MCF 10A (cell line): Measurements from ENCODE around the gene NRL. TPM values are rescaled to one million over a fixed set of nuclear protein-coding genes. Genes with fewer than 3 reads are reported as not detected.

Experiments used
- BruUV-seq: library from RNA; stranded (reverse); fragments of 400-500 nt; replicated peaks from 2 replicates; lab custom pipeline; 2021; lab: Mats Ljungman, UMichigan
- CTCF ChIA-PET: fragments of 300-600 bp; sonication (Branson Sonifier 250); formaldehyde crosslinking; extraction: SDS; loops from one replicate; lab custom pipeline; 2021; ENCODE audit warnings: antibody characterized with exemption, inconsistent platforms; lab: Yijun Ruan, JAX
- POLR2A ChIA-PET: fragments of 300-600, 350-650 bp; sonication (Branson Sonifier 250); formaldehyde crosslinking; extraction: SDS; loops from one replicate; lab custom pipeline; 2020; ENCODE audit warnings: antibody characterized with exemption, inconsistent platforms; lab: Yijun Ruan, JAX
- DNase-seq: peaks from one replicate; pipeline ENCODE4 v3.0.0-alpha.2; 2018; ENCODE audit not compliant: unreplicated experiment
- H3K27ac Mint-ChIP-seq: one replicate; pipeline ENCODE4 v1.8.0; 2022; ENCODE audit warnings: mild to moderate bottlenecking, low read depth, mixed read lengths; ENCODE audit not compliant: unreplicated experiment
- H3K27me3 Mint-ChIP-seq: one replicate; pipeline ENCODE4 v1.8.0; 2022; ENCODE audit warnings: mixed read lengths; ENCODE audit not compliant: insufficient read depth, unreplicated experiment
- H3K36me3 Mint-ChIP-seq: one replicate; pipeline ENCODE4 v1.8.0; 2022; ENCODE audit warnings: mild to moderate bottlenecking, moderate library complexity, mixed read lengths; ENCODE audit not compliant: insufficient read depth, unreplicated experiment
- H3K4me1 Mint-ChIP-seq: one replicate; pipeline ENCODE4 v1.8.0; 2022; ENCODE audit warnings: mixed read lengths; ENCODE audit not compliant: insufficient read depth, unreplicated experiment
- H3K4me3 Mint-ChIP-seq: one replicate; pipeline ENCODE4 v1.8.0; 2022; ENCODE audit warnings: mild to moderate bottlenecking, moderate library complexity, mixed read lengths; ENCODE audit not compliant: unreplicated experiment
- H3K9me3 Mint-ChIP-seq: one replicate; pipeline ENCODE4 v1.8.0; 2022; ENCODE audit warnings: mixed read lengths; ENCODE audit not compliant: unreplicated experiment
- intact Hi-C: fragments of 100-400 bp; cut with micrococcal nuclease; formaldehyde crosslinking; loops from 2 replicates; pipeline ENCODE4 v1.14.1; 2022
- total RNA-seq: library from RNA; stranded (reverse); gene quantifications from 2 replicates; pipeline ENCODE4 v1.2.3, GENCODE V29; 2022
- TF ChIP-seq, protein P1 (sequence below): fragments of 200-600 bp; IDR thresholded peaks from one replicate; pipeline ENCODE4 v1.8.0; 2022; ENCODE audit warnings: antibody characterized with exemption, mild to moderate bottlenecking; ENCODE audit not compliant: unreplicated experiment

The NRL gene
- total RNA-seq, 1 experiment from 2014 or later = 2.1 TPM

DNA sequence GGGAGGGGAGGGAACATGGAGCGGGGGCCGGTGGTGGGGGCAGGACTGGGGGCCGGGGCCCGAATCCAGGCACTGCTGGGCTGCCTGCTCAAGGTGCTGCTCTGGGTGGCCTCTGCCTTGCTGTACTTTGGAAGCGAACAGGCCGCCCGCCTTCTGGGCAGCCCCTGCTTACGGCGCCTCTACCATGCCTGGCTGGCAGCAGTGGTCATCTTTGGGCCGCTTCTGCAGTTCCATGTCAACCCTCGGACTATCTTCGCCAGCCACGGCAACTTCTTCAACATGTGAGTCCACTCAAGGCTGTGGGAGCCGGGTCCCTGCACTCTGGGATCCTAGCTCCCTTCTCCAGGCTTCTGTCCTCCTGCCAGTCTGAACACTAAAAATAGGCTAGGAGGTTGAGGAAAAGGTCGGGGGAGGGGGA is 16.8 kb upstream of the NRL start:
- Mint-ChIP-seq H3K27ac (no peak overlapping the region), H3K27me3 (no peaks in the 10 kb centered on the region), H3K4me1 (peaks cover 26% of the 10 kb centered on the region), H3K36me3 (no peaks in the 10 kb centered on the region), H3K9me3 (no peaks in the 10 kb centered on the region), H3K4me3 (no peak overlapping the region)
- BruUV-seq = no TSS peak
- CTCF ChIA-PET = interaction anchor here (0.9 to 1.5 kb wide), 3 partner anchors 17 to 28 kb away, joined by 3 to 5 read pairs (median 4); partner anchors contain the start of gene DCAF11
- TF ChIP-seq, protein P1, sequence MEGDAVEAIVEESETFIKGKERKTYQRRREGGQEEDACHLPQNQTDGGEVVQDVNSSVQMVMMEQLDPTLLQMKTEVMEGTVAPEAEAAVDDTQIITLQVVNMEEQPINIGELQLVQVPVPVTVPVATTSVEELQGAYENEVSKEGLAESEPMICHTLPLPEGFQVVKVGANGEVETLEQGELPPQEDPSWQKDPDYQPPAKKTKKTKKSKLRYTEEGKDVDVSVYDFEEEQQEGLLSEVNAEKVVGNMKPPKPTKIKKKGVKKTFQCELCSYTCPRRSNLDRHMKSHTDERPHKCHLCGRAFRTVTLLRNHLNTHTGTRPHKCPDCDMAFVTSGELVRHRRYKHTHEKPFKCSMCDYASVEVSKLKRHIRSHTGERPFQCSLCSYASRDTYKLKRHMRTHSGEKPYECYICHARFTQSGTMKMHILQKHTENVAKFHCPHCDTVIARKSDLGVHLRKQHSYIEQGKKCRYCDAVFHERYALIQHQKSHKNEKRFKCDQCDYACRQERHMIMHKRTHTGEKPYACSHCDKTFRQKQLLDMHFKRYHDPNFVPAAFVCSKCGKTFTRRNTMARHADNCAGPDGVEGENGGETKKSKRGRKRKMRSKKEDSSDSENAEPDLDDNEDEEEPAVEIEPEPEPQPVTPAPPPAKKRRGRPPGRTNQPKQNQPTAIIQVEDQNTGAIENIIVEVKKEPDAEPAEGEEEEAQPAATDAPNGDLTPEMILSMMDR = no peak
- no peak for DNase-seq
- POLR2A ChIA-PET = interaction anchor here (0.6 to 12.5 kb wide), 3 partner anchors 10 to 837 kb away, joined by 3 to 252 read pairs (median 7); partner anchors contain the start of genes DCAF11, EMC9 and NRL
- intact Hi-C loops = no loop called here

DNA sequence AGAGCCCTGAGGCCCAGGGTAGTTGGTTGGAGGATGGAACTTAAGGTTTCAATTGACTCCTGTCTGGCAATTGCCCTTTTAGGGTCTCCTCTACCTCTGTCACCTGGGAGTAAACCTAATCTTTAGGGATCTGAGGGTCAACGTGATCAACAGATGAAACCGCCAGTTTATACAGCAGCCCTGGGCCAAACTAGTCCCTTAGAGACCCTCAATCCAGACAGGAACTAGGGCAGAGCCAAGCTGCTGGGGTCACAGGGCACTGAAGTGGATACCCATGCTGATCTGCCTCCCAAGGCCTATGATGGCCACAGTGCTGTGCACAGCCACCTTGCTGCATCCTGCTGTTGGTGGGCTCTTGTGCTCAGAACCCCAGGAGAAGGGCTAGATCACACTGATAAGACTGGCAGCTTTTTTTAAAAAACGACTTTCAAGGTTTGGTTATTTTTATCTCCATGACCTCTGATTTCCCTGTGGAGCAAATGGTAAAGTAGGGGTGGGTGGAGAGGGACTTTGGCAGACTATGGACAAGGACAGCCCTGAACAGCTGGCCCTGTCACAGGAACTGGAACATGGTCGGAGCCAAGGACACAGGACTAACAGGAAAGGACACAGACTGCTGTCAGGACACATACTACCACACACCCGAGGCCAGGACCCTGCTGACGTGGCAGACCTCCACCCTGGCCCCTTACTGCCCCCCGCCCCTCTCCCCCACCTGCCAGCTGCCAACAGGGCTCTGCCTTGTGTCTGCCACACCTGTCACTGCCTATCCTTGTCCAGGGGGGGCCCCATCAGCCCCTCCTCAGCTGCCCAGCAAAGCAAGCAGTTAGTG is 16.2 kb upstream of the NRL start:
- ChIA-PET POLR2A (interaction anchor here (0.6 to 12.5 kb wide), 3 partner anchors 10 to 837 kb away, joined by 3 to 252 read pairs (median 7); partner anchors contain the start of genes DCAF11, EMC9 and NRL), CTCF (interaction anchor here (0.9 kb wide), 1 partner anchor 29 kb away, joined by 3 read pairs; no protein-coding TSS in a partner anchor)
- DNase-seq = no peak
- no peak overlapping the region for H3K4me3 Mint-ChIP-seq
- H3K36me3 Mint-ChIP-seq = no peaks in the 10 kb centered on the region
- TF ChIP-seq, protein P1 = no peak
- H3K27ac Mint-ChIP-seq = no peak overlapping the region
- H3K27me3 Mint-ChIP-seq = no peaks in the 10 kb centered on the region
- no peaks in the 10 kb centered on the region for H3K9me3 Mint-ChIP-seq
- no TSS peak for BruUV-seq
- H3K4me1 Mint-ChIP-seq = peaks cover 26% of the 10 kb centered on the region
- intact Hi-C loops = no loop called here

DNA sequence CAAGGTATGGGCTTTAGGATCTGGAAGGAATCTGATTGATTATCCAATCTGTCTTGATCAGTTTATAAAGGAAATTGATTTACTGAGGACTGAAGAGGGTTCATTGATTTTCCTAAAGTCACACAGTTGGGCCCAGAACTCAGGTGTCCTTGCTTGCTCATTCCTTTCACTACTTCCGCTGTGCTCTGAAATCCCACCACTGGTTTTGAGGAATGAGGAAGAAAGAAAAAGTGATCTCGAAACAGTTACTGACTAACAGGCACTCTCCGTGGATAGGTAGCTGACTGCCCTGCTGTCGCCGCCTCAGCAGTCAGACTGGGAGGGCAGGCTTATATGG is 15.6 kb upstream of the NRL start, which contains the start of gene FITM1:
Gene FITM1, plus strand, starts transcription at position 280 of the 337 bp plus-strand sequence. CDS start 905 bp downstream, outside the sequence.
- BruUV-seq = no TSS peak
- no peak for DNase-seq
- POLR2A ChIA-PET = interaction anchor here (0.6 to 12.5 kb wide), 2 partner anchors 14 to 20 kb away, joined by 3 to 252 read pairs; partner anchors contain the start of genes DCAF11 and NRL
- Mint-ChIP-seq H3K36me3 (no peaks in the 10 kb centered on the region), H3K27ac (no peak within 1 kb of the TSS), H3K4me3 (no peak within 1 kb of the TSS), H3K4me1 (peaks cover 21% of the 10 kb centered on the region), H3K27me3 (no peaks in the 10 kb centered on the region), H3K9me3 (no peaks in the 10 kb centered on the region)
- CTCF ChIA-PET = interaction anchor here (1.1 to 1.8 kb wide), 2 partner anchors 12 to 16 kb away, joined by 3 to 4 read pairs; partner anchors contain the start of genes DCAF11 and NRL
- intact Hi-C loops = no loop called here
- TF ChIP-seq, protein P1 = no peak

DNA sequence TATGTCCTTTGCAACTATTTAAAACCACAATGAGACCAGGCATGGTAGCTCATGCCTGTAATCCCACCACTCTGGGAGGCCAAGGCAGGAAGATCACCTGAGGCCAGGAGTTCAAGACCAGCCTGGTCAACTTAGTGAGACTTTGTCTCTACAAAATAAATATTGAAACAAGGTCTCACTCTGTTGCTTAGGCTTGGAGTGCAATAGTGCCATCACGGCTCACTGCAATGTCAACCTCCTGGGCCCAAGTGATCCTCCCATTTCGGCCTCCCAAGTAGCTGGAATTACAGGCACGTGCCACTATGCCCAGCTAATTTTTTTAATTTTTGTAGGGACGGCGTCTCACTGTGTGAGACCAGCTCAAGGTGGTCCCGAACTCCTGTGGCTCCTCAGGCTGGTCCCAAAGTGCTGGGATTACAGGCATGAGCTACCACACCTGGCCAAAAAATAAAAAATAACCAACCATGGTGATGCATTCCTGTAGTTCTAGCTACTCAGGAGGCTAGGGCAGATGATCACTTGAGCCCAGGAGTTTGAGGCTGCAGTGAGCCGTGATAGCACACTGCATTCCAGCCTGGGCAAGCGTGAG is 14.8 kb upstream of the NRL start:
- no peak for DNase-seq
- ChIA-PET CTCF (interaction anchor here (1.1 to 1.8 kb wide), 2 partner anchors 11 to 15 kb away, joined by 3 to 4 read pairs; partner anchors contain the start of genes DCAF11 and NRL), POLR2A (interaction anchor here (0.6 to 1.1 kb wide), 4 partner anchors 11 to 19 kb away, joined by 3 to 8 read pairs (median 4); partner anchors contain the start of genes DCAF11, NRL and PSME2)
- intact Hi-C loops = no loop called here
- Mint-ChIP-seq H3K27me3 (no peaks in the 10 kb centered on the region), H3K4me3 (no peak overlapping the region), H3K9me3 (no peaks in the 10 kb centered on the region), H3K27ac (no peak overlapping the region), H3K4me1 (peaks cover 17% of the 10 kb centered on the region), H3K36me3 (peaks cover 2% of the 10 kb centered on the region)
- TF ChIP-seq, protein P1 = no peak
- no TSS peak for BruUV-seq
